GM18868 (cell line): ENCODE data around the gene FBLN1.

Source experiments
- ATAC-seq: cut with Tn5 transposase; IDR thresholded peaks from one replicate; pipeline ENCODE4 v1.9.1; 2021; ENCODE audit warnings: mild to moderate bottlenecking, moderate library complexity; ENCODE audit not compliant: unreplicated experiment

Gene FBLN1

DNA sequence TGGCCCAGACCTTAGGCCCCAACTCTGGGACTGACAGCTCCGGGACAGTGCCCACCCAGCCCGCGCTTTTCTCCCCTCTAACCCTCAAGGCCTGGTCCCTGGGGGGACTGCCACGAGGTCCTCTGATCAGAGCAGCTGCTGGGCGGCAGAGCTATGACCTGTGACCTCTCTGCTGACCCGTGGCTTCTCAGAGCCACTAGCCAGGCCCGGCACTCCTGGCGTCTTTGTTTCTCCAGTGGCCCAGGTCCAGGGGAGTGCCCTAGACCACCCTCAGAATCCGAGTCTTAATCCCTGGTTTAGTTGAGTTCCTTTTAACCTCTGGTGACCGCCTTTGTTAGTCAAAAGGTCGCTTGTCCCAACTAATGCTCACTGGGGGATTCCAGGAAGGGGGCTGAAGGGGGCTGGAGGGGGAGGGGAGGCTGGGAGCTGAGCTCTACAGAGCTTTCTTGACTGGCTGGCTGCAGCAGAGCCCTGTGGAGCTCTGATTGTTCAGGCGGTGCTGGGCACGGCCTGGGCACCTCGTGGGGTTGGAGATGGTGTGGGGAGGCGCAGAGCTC, 1.2 kb downstream of the FBLN1 start:
- no peak for ATAC-seq

DNA sequence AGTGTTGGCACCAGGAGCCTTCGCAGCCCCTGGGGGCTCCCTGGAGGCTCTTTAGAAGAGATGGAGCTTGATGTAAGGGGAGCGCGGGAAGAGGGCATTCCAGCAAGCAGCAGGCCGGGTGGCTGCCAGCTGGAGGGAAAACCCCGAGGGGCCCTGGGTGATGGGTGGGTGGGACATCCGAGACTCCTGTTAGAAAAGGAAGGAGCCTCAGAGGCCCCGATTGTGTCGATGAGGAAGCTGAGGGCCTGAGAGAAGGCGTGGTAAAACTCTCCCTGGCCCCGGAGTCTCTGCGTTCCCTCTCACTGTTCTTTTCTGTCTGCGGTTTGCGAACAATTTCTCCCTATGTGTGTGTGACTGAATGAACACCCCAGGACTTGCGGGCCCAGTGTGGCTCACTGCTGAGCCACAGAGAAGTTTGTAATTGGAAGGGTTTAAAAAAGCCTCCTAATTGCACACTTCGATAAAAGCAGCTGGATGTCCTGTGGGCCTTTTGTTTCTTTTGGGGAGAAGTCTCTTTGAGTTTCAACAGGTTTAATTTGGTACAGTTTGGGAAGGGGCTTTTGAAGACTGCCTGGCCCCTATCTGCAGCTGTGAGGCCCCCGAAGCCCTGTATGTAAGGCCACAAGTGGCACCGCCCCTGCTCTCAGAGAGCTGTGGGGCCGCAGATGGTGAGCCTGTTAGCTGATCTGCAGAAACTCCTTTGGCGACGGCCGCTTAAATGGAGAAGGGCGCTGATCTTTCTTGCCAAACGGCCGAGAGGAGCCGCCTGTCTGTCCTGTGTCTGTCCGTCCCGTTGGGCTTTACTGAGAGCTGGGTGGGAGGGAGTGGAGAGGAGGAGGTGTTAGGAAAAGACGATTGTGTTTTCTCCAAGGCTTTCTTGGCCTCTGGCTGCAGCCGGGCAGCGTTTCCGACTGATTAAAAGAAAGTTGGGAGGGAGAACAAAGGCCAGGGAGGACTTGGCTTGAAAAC, 2.0 kb downstream of the FBLN1 start:
- no peak for ATAC-seq

DNA sequence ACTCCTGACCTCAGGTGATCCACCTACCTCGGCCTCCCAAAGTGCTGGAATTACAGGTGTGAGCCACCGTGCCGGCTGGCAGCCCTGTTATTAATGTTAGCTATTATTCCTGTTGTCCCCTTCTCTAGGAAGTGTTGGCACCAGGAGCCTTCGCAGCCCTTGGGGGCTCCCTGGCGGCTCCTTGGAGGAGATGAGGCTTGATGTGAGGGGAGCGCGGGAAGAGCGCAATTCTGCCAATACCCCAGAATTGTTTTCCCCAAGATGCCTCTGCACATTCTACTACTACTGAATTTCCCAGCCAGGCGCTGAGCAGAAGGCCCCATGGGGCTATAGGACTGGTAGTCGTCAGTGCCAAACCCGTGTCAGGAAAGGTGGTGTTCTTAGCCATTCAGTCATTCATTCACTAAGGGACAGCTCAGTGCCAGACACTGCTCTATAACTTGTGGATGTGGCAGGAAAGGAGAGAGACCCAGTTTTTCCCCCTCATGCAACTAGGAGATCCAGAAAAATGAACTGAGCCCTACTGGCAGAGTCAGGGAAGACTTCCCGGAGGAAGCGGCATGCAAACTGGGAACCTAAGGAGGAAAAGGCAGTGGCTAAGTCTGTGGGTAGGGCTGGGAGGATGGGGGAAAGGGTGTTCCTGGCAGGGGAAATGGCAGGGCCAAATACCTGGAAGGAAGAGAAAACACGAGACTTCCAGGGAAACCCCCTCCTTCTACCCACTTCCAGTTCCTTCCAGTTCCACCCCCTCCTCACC, 3.5 kb downstream of the FBLN1 start:
- ATAC-seq = no peak

DNA sequence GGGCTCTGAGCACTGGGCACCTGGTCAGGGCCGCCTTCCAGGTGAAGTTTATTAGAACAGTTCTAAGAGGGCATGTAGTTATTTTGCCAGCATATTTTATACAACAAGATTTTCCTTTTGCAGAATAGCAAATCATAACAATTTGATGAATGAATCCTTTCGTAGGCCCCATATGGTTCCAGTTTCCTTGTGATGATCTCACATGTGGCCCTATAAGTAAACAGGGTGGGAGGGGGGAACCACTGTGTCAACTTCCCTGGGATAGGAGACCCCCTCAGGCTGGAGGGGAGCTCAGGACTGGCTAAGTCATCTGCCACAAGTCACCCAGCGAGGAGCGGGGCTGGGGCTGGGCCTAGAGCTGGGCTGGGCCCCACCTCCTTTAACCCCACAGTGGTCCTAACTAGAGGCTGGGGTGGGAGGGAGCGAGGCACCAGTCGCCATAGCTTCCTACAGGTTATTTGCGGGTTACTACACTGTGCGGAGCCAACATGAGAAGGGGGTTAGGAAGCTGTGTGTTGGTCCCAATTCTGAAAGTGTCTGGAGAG, 4.2 kb downstream of the FBLN1 start:
- ATAC-seq = no peak

DNA sequence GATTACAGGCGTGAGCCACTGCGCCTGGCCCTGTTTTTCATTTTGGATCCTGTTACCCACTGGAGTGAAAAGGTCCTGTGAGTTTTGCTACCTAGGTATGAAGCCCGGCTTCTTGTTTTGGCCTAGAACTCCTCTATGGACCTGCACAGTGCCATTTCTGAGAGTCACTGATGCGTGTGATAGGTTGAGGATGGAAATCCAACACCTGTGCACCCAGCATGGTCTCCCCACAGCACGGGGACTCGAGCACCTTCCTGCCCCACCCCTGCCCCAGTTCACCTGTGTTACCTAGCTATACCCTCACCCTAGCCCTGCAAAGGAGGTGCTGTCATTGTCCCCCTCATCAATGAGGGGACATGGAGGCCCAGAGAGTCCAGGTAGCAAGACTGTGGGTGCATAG, 5.1 kb downstream of the FBLN1 start:
- ATAC-seq = no peak

DNA sequence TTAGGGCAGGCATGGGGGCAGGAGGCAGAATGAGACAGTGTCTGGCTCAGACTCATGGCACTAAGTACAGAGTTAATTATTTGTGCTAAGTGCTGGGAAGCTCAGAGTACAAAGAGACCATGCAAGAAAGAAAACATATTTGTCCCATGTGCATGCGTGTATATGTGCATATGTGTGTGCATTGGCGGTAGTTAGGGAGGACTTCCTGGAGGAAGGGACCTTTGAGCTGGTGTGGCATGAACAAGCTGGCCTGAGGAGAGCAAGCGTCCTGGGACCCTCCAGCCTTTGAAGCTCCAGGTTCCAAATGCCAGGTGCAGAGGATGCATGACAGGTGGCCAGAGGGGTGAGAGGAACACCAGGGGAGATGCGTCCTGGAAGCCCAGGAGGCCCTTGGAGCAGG, 6.1 kb downstream of the FBLN1 start:
- no peak for ATAC-seq

DNA sequence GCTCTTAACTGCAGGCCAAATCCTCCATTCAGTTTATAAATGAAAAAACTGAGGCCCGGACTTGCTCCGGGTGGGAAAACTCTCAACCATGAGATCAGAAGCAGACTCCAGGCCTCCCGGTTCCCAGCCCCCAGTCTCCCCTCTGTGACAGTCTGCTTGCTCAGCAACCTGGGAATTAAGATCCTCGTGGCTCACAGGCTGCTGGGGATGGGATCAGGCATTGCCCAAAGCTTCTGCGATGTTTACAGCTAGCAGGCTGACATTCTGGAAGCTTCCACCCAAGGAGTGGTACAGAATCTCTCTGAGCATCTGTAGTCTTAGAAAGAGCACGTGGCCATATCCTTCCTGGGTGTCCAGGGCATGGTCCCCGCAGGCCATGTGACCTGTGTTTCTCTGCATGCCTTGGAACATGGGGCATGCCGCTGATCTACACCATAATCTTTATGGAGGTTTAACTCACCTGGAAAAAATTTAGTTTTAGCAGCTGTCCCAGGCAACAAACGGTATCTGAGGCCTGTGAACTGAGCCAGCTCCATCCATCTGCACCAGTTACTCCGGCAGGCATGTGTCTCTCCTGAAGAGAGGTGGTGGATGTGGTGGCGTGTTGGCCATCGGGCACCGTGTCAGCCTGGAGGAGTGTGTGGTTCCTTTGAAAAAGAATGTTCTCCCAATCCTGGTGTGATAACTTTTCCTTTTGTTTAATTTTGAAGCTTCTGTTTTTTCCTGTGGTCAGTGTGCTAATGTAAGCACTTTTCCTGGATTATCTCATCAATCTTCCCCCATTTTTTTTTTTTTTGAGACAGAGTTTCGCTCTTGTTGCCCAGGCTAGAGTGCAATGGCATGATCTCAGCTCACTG, 7.9 kb downstream of the FBLN1 start:
- ATAC-seq = no peak

DNA sequence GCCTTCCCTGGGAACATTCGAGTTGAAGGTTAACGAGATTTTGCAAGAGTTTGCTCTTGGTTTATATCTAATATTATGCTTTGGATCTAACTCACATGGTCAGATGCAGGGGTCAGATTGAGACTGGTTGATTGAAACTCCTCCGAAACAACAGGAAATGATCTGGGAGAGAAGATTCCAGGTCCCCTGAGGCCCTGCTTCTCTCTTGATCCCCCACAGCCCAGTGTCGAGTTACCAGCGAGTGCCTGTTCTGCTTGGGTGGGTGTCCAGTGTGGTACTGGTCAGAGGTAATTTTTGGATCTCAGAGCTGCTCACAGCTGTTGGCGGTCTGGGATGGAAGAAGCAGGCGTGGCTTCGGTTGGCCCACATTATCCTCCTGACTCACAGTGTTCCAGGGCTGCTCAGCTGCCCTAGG, 9.2 kb downstream of the FBLN1 start:
- ATAC-seq = no peak

DNA sequence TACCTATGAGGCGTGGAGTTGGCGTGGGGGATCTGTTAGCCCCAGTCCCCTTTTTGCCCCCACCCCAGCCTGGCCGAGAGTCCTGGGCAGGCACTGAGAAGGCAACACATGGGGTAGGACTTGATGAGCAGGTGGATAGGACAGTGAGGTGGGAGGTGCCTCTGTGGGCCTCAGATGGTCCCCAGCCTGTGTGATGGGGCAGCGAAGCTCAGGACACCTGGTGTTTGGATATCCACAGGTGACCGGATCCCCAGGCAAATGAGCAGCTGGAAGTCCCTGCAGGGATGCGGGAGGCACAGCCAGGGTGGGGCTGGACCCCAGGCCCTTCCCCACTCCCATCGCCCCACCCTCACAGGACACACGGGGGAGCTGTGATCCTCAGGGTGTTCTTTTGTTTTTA, 9.7 kb downstream of the FBLN1 start:
- ATAC-seq = no peak

DNA sequence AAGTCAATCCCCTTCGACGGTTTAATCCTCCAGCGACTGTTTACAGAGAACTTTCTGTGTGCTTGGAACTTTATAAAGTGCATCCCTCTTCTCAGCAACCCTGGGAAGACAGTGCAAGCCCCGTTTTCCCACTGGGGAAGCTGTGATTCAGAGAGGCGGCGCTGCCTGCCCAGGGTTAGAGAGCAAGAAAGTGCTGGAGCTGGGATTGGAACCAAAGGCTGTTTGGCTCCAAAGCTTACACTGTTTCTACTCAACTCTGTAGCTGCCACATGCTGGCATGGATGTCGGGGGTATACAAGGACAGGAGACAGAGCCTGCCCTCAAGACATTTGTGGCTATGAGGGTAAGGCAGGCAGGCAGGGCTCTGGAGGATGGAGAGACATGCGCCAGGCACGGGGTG, 13.0 kb downstream of the FBLN1 start:
- no peak for ATAC-seq

DNA sequence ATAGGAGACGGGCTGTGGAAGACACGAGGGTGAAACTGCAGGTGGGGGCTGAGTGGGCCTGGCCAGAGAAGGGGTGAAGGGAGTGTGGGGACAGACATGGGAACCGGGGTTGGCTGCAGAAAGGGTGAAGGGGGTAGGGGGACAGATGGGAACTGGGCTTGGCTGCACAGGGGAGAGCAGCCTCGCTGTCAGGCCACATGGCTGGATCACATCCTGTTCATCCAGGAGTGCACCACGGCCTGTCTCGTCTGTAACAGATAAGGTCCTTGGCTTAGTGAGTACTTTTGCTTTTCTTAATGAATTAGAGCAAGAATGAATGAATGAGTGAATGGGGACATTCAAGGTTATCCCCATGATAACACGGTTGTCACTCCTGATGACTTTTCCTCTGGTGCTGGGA, 13.5 kb downstream of the FBLN1 start:
- ATAC-seq = no peak

DNA sequence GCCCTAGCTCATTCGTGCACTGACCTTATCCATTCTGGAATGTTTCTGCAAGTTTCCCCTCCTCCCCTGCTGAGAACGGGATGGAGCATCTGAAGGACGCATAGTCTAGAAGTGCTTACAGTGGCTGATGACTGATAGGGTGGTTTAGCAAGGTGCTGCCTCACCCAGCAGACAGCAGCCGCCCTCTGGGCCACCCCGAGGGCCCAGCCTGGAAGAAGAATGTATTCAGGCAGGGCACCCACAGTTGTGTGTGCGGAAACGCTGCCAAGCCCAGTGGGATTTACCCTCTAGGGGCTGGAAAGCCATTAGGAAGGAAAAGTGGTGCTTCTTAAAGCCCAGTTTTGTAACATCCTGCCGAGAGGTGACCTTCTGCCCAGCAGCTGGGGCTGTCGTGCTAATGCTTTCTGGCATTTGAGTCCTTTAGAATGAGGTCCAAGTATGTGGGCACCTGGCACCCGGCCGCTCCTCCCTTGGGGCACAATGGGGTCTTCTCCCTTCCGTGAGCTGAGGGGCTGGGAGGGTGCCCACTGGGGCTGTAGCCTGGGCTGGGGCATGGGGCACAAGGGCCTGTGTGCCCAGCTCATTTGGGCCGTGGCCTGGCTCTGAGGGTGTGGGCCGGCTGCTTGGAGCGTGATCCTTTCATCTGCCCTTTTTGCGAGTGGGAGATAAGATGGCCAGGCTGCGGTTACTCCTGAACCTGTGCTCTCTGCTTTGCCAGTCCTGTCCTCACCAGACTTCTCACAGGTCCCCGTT, 14.4 kb downstream of the FBLN1 start:
- ATAC-seq = no peak

DNA sequence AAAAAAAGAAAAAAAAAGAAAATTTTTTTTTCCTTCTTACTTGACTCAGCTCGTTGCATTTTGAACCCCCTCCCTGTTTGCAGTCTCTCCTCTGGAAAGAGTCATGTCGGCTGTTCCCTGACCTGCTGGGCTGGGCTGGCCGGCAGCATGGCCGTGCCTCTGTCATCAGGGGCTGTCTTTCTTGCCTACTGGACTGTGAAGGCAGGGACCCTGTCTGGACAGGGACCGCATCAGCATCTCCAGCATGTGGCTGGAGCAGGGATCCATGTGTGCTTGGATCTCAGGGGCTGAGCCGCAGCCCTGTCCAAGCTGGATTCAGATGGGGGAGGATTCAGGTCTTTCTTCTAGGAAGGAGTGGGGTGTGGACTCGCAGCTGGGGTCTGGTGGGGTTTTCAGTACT, 15.5 kb downstream of the FBLN1 start:
- ATAC-seq = no peak

DNA sequence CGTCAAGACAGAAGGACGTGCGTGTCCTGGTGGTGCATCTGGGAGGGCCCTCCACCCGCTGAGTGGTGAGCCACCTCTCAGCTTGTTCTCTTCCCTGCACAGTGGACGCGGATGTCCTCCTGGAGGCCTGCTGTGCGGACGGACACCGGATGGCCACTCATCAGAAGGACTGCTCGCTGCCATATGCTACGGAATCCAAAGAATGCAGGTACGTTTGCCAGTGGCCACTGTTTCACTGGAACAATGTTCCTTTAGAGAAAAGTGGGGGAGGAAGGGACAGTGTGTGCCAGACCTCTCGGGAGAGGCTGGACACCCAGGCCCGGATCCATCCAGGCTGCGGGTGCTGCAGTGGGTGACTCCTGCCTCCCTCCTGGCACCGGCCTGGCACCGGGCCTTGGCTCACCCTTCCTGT, 15.9 kb downstream of the FBLN1 start:
- ATAC-seq = no peak

DNA sequence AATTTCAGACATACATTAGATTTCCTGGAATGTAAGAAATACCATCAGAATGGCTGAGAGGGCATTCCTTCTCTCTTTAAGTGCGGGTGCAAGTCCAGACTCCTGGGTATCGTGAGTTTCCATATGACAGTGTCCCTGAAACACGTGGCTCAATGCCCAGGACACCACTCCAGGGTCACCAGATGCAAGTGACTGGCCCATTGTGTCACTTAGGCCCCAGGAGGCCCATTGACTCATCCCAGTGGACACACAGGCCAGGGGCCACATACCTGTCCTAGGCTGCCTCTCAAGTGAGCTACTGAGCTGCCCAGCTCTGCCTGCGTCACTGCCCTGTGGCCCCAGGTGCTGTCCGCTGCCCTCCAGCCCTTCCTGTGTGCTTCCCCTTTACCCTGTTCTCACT, 18.5 kb downstream of the FBLN1 start:
- no peak for ATAC-seq

DNA sequence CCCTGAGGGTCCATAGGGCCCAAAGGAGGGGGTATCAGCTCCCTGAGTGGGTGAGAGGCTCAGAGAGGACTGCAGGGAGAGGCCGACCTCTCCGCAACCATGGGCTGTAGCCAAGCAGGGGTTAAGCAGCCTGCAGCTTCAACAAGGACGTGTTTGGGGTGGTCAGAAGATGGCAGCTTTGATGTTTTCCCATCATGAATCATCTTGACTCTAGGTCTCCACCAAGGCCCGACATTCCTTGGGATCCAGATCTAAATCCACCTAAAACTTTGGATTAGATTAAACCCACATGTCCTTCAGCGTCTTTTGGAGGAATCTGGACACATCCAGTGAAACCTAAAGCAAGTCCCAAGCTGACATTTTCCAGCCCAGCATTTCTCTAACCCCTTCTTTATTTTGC, 19.8 kb downstream of the FBLN1 start:
- no peak for ATAC-seq

DNA sequence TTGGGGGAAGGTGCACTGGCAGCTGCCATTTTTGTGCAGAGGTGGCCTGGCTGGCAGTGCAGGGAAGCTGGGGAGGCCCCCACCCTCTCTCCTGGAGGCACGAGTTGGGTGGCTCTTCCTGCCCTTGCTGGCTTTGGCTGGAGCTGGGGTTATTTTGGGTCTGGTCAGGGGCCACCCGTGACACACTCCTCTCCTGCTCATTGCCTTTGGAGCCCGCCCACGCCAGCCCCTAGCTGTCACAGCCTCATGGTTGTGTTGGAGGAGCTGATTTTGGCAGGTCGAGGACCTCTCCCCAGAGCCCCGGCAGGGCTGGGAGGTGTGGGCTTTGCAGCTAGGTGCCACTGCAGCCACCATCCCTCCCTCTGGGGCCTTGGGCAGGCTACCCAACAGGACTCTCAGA, 21.5 kb downstream of the FBLN1 start:
- ATAC-seq = no peak

DNA sequence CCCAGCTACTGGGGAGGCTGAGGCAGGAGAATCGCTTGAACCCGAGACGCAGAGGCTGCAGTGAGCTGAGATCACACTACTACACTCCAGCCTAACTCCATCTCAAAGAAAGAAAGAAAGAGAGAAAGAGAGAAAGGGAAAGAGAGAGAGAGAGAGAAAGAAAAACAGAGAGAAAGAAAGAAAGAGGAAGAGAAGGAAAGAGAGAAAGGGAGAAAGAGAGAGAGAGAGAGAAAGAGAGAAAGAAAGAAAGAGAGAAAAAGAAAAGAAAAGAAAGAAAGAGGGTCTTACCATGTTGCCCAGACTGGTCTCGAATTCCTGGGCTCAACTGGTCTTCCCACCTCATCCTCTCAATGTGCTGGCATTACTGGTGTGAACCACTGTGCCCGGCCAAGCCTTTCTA, 22.3 kb downstream of the FBLN1 start:
- no peak for ATAC-seq

DNA sequence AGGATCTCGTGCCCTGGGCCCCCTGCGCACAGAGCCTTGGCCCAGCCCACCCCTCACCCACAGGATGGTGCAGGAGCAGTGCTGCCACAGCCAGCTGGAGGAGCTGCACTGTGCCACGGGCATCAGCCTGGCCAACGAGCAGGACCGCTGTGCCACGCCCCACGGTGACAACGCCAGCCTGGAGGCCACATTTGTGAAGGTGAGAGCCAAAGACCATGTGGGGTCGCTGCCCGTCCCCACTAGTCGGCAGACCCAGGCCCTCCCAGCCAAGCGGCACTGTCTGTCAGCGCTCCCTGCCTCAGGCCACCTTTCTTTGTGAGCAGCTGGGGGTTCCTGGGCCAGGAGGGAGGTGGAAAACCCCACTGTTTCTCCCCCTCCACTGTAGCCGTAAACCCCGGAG, 22.8 kb downstream of the FBLN1 start:
- no peak for ATAC-seq

DNA sequence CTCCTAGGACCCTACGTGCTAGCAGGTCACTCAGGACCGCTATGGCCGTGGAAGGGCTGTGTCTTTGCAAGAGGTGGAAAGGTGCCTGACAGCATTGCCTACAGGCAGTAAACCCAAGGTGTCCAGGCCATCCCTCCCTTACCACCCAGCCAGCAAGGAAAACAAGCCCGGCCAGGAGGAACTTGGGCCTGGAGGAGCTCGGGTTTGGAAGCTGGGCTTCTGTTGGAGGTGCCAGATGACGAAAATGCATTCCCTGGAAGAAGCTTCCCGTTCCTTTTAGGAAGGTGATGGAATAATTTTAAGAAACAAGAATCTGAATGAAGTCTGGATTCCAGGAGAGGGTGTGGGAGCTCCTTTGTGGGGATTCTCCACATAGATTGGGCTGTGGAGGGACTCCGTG, 23.6 kb downstream of the FBLN1 start:
- ATAC-seq = no peak
